Epidermal melanocyte (primary cell): ENCODE results near the gene PRR9.
"Not testable (repeated sequence)": the region's sequence is repeated elsewhere in the genome, so short reads cannot be mapped to it uniquely, and the experiment has no call there.

ENCODE experiments used
- DNase-seq: peaks from one replicate; pipeline ENCODE4 v3.0.0; 2011; ENCODE audit warnings: low spot score; ENCODE audit not compliant: insufficient read length

Gene PRR9

GRCh38 chr1:153229076-153229829 lies 11.9 kb downstream of the PRR9 start:
- DNase-seq: not testable (repeated sequence)

GRCh38 chr1:153231363-153231762 lies 14.0 kb downstream of the PRR9 start:
- no peak for DNase-seq

GRCh38 chr1:153231785-153232184 lies 14.4 kb downstream of the PRR9 start:
- no peak for DNase-seq

GRCh38 chr1:153232553-153232952 lies 15.2 kb downstream of the PRR9 start:
- no peak for DNase-seq

GRCh38 chr1:153233448-153233847 lies 16.1 kb downstream of the PRR9 start:
- DNase-seq: no peak

GRCh38 chr1:153238527-153238926 lies 21.1 kb downstream of the PRR9 start:
- no peak for DNase-seq

GRCh38 chr1:153242160-153242559 lies 24.8 kb downstream of the PRR9 start:
- no peak for DNase-seq

GRCh38 chr1:153245466-153245865 lies 28.1 kb downstream of the PRR9 start:
- DNase-seq: no peak

GRCh38 chr1:153246018-153246417 lies 28.6 kb downstream of the PRR9 start:
- DNase-seq: no peak

GRCh38 chr1:153246825-153247224 lies 29.4 kb downstream of the PRR9 start:
- DNase-seq: no peak

GRCh38 chr1:153248176-153248879 lies 30.9 kb downstream of the PRR9 start:
- no peak for DNase-seq

GRCh38 chr1:153250166-153250565 lies 32.8 kb downstream of the PRR9 start:
- DNase-seq: no peak

GRCh38 chr1:153251087-153251486 lies 33.7 kb downstream of the PRR9 start:
- no peak for DNase-seq

- no peak for DNase-seq
Measured at GRCh38 chr1:153251562-153251961, 34.2 kb downstream of the PRR9 start.

- DNase-seq: no peak
Measured at GRCh38 chr1:153251988-153252387, 34.6 kb downstream of the PRR9 start.

- DNase-seq: no peak
Measured at GRCh38 chr1:153253076-153253475, 35.7 kb downstream of the PRR9 start.

- no peak for DNase-seq
Measured at GRCh38 chr1:153253693-153254092, 36.3 kb downstream of the PRR9 start.

- no peak for DNase-seq
Measured at GRCh38 chr1:153259387-153259786, 42.0 kb downstream of the PRR9 start, which contains the start of gene LORICRIN. TSS of gene LORICRIN (plus strand) at chr1:153259687. CDS start at chr1:153260950, 1,263 bp downstream.

- no peak for DNase-seq
Measured at GRCh38 chr1:153260585-153261280, 43.3 kb downstream of the PRR9 start.

GRCh38 chr1:153261281-153262069 lies 44.1 kb downstream of the PRR9 start:
- DNase-seq: no peak

- DNase-seq: no peak
Measured at GRCh38 chr1:153262070-153262366, 44.6 kb downstream of the PRR9 start.
